GM12878 (cell line): ENCODE results near the gene IFIT5. TPM values are rescaled to one million over a fixed set of nuclear protein-coding genes. Genes with fewer than 3 reads are reported as not detected.

ENCODE experiments used
- ATAC-seq: fragments of 200-7000 bp; cut with Tn5 transposase; 3 replicates; pipeline ENCODE4 v1.9.1; 2020; ENCODE audit warnings: mild to moderate bottlenecking, moderate library complexity
- BruUV-seq: library from RNA; stranded (reverse); fragments of 400-500 nt; replicated peaks from 2 replicates; lab custom pipeline; 2021; lab: Mats Ljungman, UMichigan
- CTCF ChIA-PET: fragments of 300-600 bp; sonication (Branson Sonifier 250); formaldehyde crosslinking; extraction: SDS; loops from one replicate; lab custom pipeline; 2021; ENCODE audit warnings: inconsistent platforms; lab: Yijun Ruan, JAX
- POLR2A ChIA-PET: fragments of 350-600 bp; formaldehyde crosslinking; extraction: SDS; loops from one replicate; lab custom pipeline; 2021; ENCODE audit warnings: inconsistent platforms; lab: Charles Lee
- RAD21 ChIA-PET: fragments of 300-600 bp; sonication (Branson Sonifier 250); formaldehyde crosslinking; loops from one replicate; lab custom pipeline; 2023; ENCODE audit warnings: antibody characterized with exemption; ENCODE audit not compliant: unreplicated experiment; lab: Charles Lee
- SMC1A ChIA-PET: fragments of 300-600 bp; sonication (Branson Sonifier 250); formaldehyde crosslinking; loops from one replicate; lab custom pipeline; 2023; ENCODE audit not compliant: unreplicated experiment, uncharacterized antibody; lab: Charles Lee
- DNase-seq: peaks from one replicate; pipeline ENCODE4 v3.0.0-alpha.2; 2011; ENCODE audit warnings: low read depth, low spot score
- FAIRE-seq: peaks from 3 replicates; lab custom pipeline; 2011; peaks lifted over from hg19 to GRCh38; lab: Jason Lieb, UNC
- H2AFZ ChIP-seq: 2 replicates; pipeline ENCODE4 v1.6.0; 2011; ENCODE audit warnings: low read depth, low read length, control low read depth; ENCODE audit not compliant: control insufficient read depth
- H3K27ac ChIP-seq: 2 replicates; pipeline ENCODE4 v1.5.1; 2011; ENCODE audit warnings: control low read depth; ENCODE audit not compliant: control insufficient read depth, insufficient read depth
- H3K27me3 ChIP-seq, 2 experiments: replicated peaks in 1 of 2; 2 replicates each; pipeline versions ENCODE4 v1.6.0 to v1.6.1; 2011; ENCODE audit warnings: low read length in 1 of 2; ENCODE audit not compliant: control insufficient read depth in 2 of 2, insufficient read depth in 2 of 2
- H3K36me3 ChIP-seq, 2 experiments: 2 replicates each; pipeline ENCODE4 v1.5.1; 2011; ENCODE audit warnings: low read length in 1 of 2; ENCODE audit not compliant: control insufficient read depth in 2 of 2, insufficient read depth in 2 of 2
- H3K4me1 ChIP-seq: 2 replicates; pipeline ENCODE4 v1.6.1; 2011; ENCODE audit warnings: mild to moderate bottlenecking, low read length, moderate library complexity, mixed read lengths; ENCODE audit not compliant: control insufficient read depth, insufficient read depth
- H3K4me2 ChIP-seq: 2 replicates; pipeline ENCODE4 v1.6.0; 2011; ENCODE audit warnings: control low read depth; ENCODE audit not compliant: control insufficient read depth, insufficient read depth
- H3K4me3 ChIP-seq: fragments of 200-600 bp; sonication (generic); 2 replicates; pipeline ENCODE4 v1.5.1; 2016
- H3K79me2 ChIP-seq: 2 replicates; pipeline ENCODE4 v1.6.0; 2011; ENCODE audit warnings: low read length; ENCODE audit not compliant: control insufficient read depth, insufficient read depth
- H3K9ac ChIP-seq: 2 replicates; pipeline ENCODE4 v1.8.0; 2011; ENCODE audit warnings: low read length, control low read depth, mixed read lengths; ENCODE audit not compliant: control insufficient read depth, insufficient read depth
- H3K9me3 ChIP-seq: replicated peaks from 3 replicates; pipeline ENCODE4 v1.5.1; 2011; ENCODE audit warnings: mild to moderate bottlenecking, low read length; ENCODE audit not compliant: control insufficient read depth, insufficient read depth
- H4K20me1 ChIP-seq: 2 replicates; pipeline ENCODE4 v1.6.0; 2011; ENCODE audit not compliant: control insufficient read depth, insufficient read depth
- BCL3 ChIP-seq: IDR thresholded peaks from 2 replicates; pipeline ENCODE4 v1.6.1; 2011; ENCODE audit warnings: borderline replicate concordance, low read depth, mild to moderate bottlenecking, moderate library complexity, low read length; ENCODE audit not compliant: insufficient read depth, poor library complexity, severe bottlenecking
- CHD2 ChIP-seq: IDR thresholded peaks from 2 replicates; pipeline ENCODE4 v1.6.1; 2011; ENCODE audit warnings: low read depth, low read length, improper control_type of control experiment, borderline replicate concordance
- CREB1 ChIP-seq: IDR thresholded peaks from 2 replicates; pipeline ENCODE4 v1.6.1; 2012; ENCODE audit warnings: low read depth, mild to moderate bottlenecking, inconsistent platforms
- ETV6 ChIP-seq, 2 experiments: fragments of 450-650 bp in 1 of 2; IDR thresholded peaks in 1 of 2; conservative IDR thresholded peaks in 1 of 2; 2 replicates each; pipeline ENCODE4 v1.6.1; 2014; ENCODE audit warnings: antibody characterized with exemption in 1 of 2, borderline replicate concordance in 1 of 2, low read depth in 1 of 2, mild to moderate bottlenecking in 1 of 2, moderate library complexity in 1 of 2
- HDAC6 ChIP-seq: fragments of 200-600 bp; sonication (generic); IDR thresholded peaks from one replicate; pipeline ENCODE4 v1.8.0; 2017; ENCODE audit warnings: antibody characterized with exemption; ENCODE audit not compliant: unreplicated experiment
- IKZF2 ChIP-seq, 2 experiments: fragments of 450-650 bp; IDR thresholded peaks; 2 replicates each; pipeline ENCODE4 v1.6.1; 2017; ENCODE audit warnings: mild to moderate bottlenecking in 2 of 2, moderate library complexity in 2 of 2
- JUNB ChIP-seq: IDR thresholded peaks from 2 replicates; pipeline ENCODE4 v1.6.1; 2016; ENCODE audit warnings: antibody characterized with exemption, mild to moderate bottlenecking
- NFYA ChIP-seq: IDR thresholded peaks from 2 replicates; pipeline ENCODE4 v1.6.1; 2011; ENCODE audit warnings: low read depth, mild to moderate bottlenecking, low read length, improper control_type of control experiment, borderline replicate concordance
- POLR2A ChIP-seq: IDR thresholded peaks from 2 replicates; pipeline ENCODE4 v1.6.1; 2011; ENCODE audit warnings: low read depth, mild to moderate bottlenecking, low read length
- POLR2AphosphoS5 ChIP-seq: IDR thresholded peaks from 2 replicates; pipeline ENCODE4 v1.6.1; 2011; ENCODE audit warnings: mild to moderate bottlenecking, low read length, inconsistent platforms
- RBBP5 ChIP-seq: fragments of 200-600 bp; sonication (generic); conservative IDR thresholded peaks from 2 replicates; pipeline ENCODE4 v1.6.1; 2016
- SPI1 ChIP-seq: IDR thresholded peaks from 2 replicates; pipeline ENCODE4 v1.6.1; 2011; ENCODE audit warnings: low read depth, mild to moderate bottlenecking, low read length, moderate library complexity, borderline replicate concordance; ENCODE audit not compliant: insufficient read depth
- STAT3 ChIP-seq: IDR thresholded peaks from 2 replicates; pipeline ENCODE4 v1.6.1; 2011; ENCODE audit warnings: low read depth, low read length, improper control_type of control experiment
- ZBTB33 ChIP-seq: fragments of 450-650 bp; IDR thresholded peaks from 2 replicates; pipeline ENCODE4 v1.6.1; 2017; ENCODE audit warnings: mild to moderate bottlenecking
- WGBS: methylation state at CpG from one replicate; pipeline ENCODE4 v1.1.6; 2016; ENCODE audit warnings: low lambda C conversion rate; ENCODE audit not compliant: insufficient replicate concordance, insufficient coverage; ENCODE audit errors: missing lambda C conversion rate; 5-methylcytosine and 5-hydroxymethylcytosine counted together
- in situ Hi-C: fragments of 300-500 bp; cut with MboI; formaldehyde crosslinking; loops from 9 replicates; pipeline ENCODE4 v1.14.3; 2018; ENCODE audit warnings: mixed read lengths
- intact Hi-C: fragments of 100-400 bp; cut with micrococcal nuclease; formaldehyde crosslinking; loops from one replicate; pipeline ENCODE4 v1.14.2; 2022; ENCODE audit not compliant: unreplicated experiment
- polyA plus RNA-seq, 11 experiments: library from polyadenylated mRNA; depleted of rRNA in 4 of 11; unstranded in 6 of 11; stranded (reverse) in 5 of 11; fragments of >200 nt; fragmentation: Nextera tagmentation in 4 of 11; fragmentation: Illumina TruSeq in 1 of 11; extraction: Ambion mirVana in 4 of 11; extraction: Trizol in 1 of 11; gene quantifications; 1 replicate in 1 of 11; 2 replicates in 10 of 11; pipeline versions ENCODE4 v1.2.1 to v1.2.3, GENCODE V29; 2011 to 2016; ENCODE audit warnings: inconsistent platforms in 2 of 11, missing spikeins in 2 of 11, low read depth in 1 of 11
- total RNA-seq, 4 experiments: library from RNA; depleted of rRNA in 3 of 4; stranded (reverse); fragments of >200 nt in 3 of 4; fragmentation: Illumina TruSeq in 1 of 4; extraction: Trizol in 1 of 4; gene quantifications; 2 replicates each; pipeline versions ENCODE4 v1.2.1 to v1.2.3, GENCODE V29; 2013 to 2021
- TF ChIP-seq, protein P1 (sequence below): IDR thresholded peaks from 2 replicates; pipeline ENCODE4 v1.6.1; 2012; ENCODE audit warnings: low read depth, low read length, improper control_type of control experiment

IFIT5 gene
- total and polyA plus RNA-seq, 10 of the 15 experiments (the other 5 are each of a cell fraction or from before 2014, with no cell fraction given) = 5.9 to 17.0 (median 10.4) TPM

DNA sequence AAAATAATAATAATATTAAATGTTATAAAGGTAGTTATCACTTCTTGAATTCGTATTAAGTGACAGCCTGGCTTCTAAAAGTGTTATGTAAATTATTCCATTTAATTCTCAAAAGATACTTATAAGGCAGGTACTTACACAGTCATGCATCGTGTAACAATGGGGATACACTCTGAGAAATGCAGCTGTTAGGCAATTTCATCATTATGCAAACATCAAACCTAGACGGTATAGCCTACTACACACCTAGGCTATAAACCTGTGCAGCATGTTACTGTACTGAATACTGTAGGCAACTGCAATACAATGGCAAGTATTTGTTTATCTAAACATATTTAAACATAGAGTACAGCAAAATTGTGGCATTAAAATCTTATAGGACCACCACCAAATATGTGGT is 20.5 kb upstream of the IFIT5 start:
- no peak for DNase-seq
- Histone ChIP-seq H2AFZ (no peak overlapping the region), H3K4me2 (peak overlapping the region; percentile 93), H3K4me3 (peak overlapping the region; percentile 44; the same call in 1 of the 2 replicates)
- BruUV-seq = no TSS peak
- WGBS = 14% methylated on average over 3 of the region's 3 CpGs
- CTCF ChIA-PET = interaction anchor here (1.1 to 3.2 kb wide), 3 partner anchors 26 to 176 kb away, joined by 4 to 30 read pairs (median 11); partner anchors contain the start of gene IFIT2
- no peak for ATAC-seq
- RAD21 ChIA-PET = interaction anchor here (1.0 to 2.8 kb wide), 3 partner anchors 25 to 150 kb away, joined by 4 to 20 read pairs (median 18); no protein-coding TSS in a partner anchor
- POLR2A ChIA-PET = interaction anchor here (3.3 kb wide), 1 partner anchor 20 kb away, joined by 18 read pairs; the partner anchor contains the start of gene IFIT5
- TF ChIP-seq JUNB (no peak), CREB1 (no peak), ZBTB33 (no peak), HDAC6 (no peak), SPI1 (no peak), NFYA (no peak), RBBP5 (no peak), STAT3 (no peak), POLR2A (no peak), BCL3 (no peak), IKZF2 (IDR thresholded peaks at IDR 0.05) (no peak), CHD2 (no peak), ETV6 (conservative IDR thresholded peaks at IDR 0.05 in 1 of 2, IDR thresholded peaks at IDR 0.05 in 1 of 2; ENCODE audit: borderline replicate concordance in 1 of 2, low read depth in 1 of 2) (no peak), POLR2AphosphoS5 (no peak)
- TF ChIP-seq, protein P1, sequence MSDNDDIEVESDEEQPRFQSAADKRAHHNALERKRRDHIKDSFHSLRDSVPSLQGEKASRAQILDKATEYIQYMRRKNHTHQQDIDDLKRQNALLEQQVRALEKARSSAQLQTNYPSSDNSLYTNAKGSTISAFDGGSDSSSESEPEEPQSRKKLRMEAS = no peak
- TF ChIP-seq, all 136 proteins: peak for 0
- intact Hi-C loops = loop anchor here (10.0 kb wide), 1 partner anchor 399 kb away; the partner anchor contains the start of gene FAS
- in situ Hi-C loops = no loop called here
- Histone ChIP-seq H3K27me3 (no peaks in the 10 kb centered on the region), H3K79me2 (peaks cover 25% of the 10 kb centered on the region), H3K4me1 (no peaks in the 10 kb centered on the region; the same call in 1 of the 2 replicates), H3K9me3 (no peaks in the 10 kb centered on the region; the same call in 1 of the 3 replicates), H4K20me1 (no peaks in the 10 kb centered on the region), H3K36me3 (no peaks in the 10 kb centered on the region), H3K9ac (0 out of 2 replicates have a peak overlapping the region, but pooled peaks have one; percentile 21), H3K27ac (no peak overlapping the region)
- FAIRE-seq = no peak
- SMC1A ChIA-PET = interaction anchor here (2.8 to 4.1 kb wide), 3 partner anchors 20 to 25 kb away, joined by 21 to 42 read pairs (median 27); partner anchors contain the start of gene IFIT5
